Stimulated activated CD8-positive, alpha-beta memory T cell treated with anti-CD3 and anti-CD28 coated beads, Interleukin-7, amount 100 ng/mL, for 24 hours (primary cell): ENCODE results near the gene PIP5K1B.

ENCODE experiments used
- DNase-seq: peaks from one replicate; pipeline ENCODE4 v3.0.0-alpha.2; 2020; ENCODE audit warnings: low read depth

The PIP5K1B gene

GRCh38 chr9:68707801-68708488 lies 2.9 kb downstream of the PIP5K1B start:
- no peak for DNase-seq

GRCh38 chr9:68708513-68708912 lies 3.5 kb downstream of the PIP5K1B start:
- DNase-seq: no peak

DNA sequence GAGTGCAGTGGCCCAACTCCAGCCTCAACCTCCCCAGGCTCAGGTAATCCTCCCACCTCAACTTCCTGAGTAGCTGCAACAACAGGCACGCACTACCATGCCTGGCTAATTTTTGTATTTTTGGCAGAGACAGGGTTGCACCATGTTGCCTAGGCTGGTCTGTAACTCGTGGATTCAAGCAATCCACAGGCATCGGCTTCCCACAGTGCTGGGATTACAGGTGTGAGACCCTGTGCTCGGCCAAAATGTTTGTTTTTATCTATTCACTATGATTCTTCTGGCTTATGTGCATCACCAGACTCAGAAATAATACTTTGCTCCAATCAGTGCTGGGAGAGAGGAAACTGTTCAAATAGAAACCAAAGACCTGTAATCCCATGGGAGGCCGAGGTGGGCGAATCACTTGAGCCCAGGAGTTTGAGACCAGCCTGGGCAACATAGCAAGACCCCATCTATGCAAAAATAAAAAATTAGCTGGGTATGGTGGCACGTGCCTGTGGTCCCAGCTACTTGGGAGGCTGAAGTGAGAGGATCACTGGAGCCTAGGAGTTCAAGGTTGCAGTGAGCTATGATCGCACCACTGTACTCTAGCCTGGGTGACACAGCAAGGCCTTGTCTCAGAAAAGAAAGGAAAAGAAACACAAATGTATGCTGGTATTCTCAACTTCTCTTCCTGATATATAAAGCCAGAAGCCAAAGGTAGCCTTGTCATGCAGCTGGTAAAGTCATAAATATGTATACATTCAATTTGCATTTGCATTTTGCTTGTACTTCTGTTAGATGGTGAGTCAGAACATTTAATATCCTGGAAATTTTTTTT lies 4.5 kb downstream of the PIP5K1B start:
- no peak for DNase-seq

DNA sequence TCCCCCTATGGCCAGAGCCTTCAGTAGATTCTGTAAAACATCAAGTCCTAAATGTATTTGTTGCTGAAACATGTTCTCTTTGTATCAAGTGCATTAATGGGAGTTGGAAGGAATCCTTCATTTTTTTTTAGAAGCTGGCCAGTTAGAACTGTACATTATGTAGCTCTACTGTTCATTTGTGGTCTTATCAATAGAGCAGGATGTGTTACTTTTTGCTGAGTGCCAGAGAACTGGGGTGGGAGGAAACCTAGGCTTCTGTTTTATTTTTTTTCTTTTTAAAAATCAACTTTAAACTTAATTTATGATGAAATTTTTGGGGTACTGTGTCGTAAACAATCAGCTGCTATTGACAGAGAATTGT lies 5.1 kb downstream of the PIP5K1B start:
- no peak for DNase-seq

DNA sequence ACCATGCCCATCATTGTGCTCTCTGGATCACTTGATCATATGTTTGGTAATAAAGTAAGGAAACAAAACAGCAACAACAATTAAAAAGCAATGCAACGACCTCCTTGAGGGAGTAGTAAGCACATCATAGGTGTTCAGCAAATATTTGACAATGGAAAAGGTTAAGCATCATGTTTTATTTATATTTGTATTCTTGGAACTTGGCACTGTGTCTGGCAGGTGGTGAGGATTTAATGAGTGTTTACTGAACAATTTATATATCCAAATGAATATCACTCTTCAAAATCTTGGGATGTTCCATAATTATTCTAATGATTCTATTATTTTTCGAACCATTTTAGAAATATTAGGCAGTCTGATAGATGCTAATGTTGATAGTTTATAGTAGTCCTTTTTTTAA lies 6.2 kb downstream of the PIP5K1B start:
- no peak for DNase-seq

GRCh38 chr9:68711932-68712331 lies 6.9 kb downstream of the PIP5K1B start:
- DNase-seq: no peak

DNA sequence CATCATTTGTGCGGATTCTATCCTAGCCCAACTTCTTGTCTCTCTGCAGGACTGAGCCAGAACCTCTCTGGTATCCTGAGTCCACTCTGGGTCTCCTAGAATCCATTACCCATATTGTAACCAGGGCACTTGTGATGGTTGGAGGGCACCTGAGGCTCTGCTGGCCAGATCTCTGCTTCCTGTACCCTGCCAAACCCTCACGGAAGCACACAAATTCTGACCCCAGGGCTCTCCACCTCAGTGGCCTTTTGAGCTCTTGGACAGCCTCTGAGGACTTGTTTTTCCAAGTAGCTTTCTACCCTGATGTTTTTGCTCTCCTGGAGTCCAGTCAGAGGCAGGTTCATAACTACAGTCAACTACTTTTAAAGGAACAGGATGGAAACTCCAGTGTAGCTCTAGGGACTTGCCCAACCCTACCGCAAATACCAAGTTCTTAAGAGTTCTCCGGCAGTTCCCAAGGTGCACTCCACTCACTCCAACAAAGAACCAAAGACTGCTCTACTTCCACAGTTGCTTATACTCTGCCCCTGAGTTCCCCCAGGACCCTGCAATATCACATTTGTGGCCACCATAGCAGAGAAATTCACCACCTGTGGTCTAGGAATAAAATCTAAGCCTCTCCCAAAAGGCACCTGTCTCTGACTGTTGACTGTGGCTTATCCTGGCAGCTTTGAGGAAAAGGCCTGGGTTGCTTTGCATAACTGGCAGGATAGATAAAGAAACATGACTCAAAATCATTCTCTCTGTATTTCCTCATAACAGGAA lies 9.6 kb downstream of the PIP5K1B start:
- no peak for DNase-seq

DNA sequence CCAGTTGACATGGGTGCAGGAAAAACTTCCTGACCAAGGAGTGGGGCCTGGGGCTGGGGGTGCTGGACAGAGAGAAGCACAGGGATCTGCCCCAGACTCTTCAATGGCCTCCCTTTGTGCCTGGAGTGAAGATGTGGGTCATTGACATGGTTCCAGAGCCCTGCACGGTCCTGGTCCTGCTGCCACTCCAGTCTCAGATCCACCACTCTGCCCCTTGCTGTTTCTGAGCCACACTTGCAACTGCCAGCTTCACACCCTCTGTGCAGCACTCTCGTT lies 10.1 kb downstream of the PIP5K1B start:
- DNase-seq: no peak

- no peak for DNase-seq
These were observed 12.8 kb downstream of the PIP5K1B start for GRCh38 chr9:68717552-68718443.

DNA sequence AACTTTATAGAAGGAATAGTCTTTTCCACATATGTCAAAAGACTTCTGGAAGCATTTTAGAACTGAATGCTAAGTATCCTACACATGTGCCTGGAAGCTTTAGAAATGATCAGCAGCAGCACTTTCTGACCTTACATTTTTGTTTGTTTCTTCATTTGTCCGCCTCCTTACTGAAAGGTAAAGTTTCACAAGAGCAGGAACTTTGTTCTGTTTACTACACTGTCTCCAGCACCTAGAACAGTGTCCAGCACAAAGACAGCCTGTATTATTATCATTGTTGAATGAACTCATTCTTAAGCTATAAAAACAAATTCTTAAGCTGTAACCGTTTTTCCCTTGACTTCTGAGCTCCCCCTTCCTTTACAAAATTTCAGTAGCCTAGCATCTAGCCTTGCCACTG lies 14.8 kb downstream of the PIP5K1B start:
- no peak for DNase-seq

DNA sequence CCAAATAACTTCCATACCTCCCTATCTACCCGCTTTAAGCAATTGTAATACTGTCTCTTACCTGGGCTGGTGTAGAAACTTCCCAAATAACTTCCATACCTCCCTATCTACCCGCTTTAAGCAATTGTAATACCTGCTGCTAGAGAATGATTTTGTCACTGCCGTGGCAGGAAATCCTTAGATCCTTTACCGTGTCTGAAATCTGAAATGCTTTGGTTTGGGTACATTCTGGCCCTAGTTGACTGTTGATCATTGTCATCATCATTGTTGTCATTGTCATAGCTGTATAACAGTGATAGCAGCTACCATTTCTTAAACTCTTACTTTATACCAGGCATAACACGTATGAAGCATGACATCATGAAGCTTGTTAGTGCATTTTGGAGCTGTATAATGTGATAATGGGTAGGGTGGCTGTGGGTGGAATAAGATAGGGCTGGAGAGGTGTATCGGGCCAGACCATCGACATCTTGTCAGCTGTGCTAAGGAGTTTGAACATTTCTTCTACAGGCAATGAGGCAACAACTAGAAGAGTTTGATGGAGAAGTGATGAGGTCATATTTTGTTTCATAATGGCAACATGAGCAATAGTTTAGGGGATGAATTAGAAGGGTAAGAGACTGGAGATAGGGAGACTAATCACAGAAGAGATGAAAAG lies 15.7 kb downstream of the PIP5K1B start:
- DNase-seq: no peak

GRCh38 chr9:68721666-68722330 lies 16.8 kb downstream of the PIP5K1B start:
- no peak for DNase-seq

GRCh38 chr9:68725070-68725469 lies 20.0 kb downstream of the PIP5K1B start:
- DNase-seq: no peak

- no peak for DNase-seq
These were observed 21.4 kb downstream of the PIP5K1B start for GRCh38 chr9:68726489-68726888.

DNA sequence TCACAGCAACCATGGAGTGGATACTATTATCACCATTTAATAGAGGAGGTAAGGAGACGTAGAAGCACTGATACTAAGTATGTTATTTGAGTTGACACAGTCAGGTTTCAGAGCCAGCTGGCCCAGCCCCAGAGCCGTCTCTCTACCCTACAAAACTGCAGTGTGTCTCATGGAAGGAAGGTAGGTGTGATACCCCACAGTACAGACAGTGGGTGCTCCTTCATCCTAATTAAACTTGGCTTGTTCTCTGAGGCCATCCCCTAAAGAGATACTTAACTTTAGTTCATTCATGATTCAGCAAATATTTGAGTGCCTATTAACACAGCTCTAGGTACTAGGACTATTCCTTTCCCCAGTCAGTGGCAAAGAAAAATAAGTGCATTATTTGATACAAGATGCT lies 22.6 kb downstream of the PIP5K1B start:
- no peak for DNase-seq

DNA sequence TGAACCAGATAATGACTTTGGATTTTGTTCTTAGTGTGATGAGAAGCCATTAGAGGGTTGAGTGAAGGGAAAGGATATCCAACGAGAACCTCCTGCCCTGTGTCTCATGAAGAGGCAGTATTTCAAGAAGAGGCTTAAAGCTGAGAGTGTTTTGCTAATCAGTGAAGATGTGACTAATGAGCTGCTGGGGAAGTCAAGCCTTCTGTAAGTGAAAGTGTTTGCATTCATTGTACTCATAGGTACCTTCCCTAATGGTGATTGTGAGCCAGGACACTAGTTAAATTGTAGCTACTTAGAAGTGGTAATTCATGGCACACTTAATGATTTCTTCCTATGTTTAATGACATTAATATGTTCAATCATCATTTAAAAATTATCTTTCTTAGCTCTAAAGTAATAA lies 23.7 kb downstream of the PIP5K1B start:
- DNase-seq: no peak

DNA sequence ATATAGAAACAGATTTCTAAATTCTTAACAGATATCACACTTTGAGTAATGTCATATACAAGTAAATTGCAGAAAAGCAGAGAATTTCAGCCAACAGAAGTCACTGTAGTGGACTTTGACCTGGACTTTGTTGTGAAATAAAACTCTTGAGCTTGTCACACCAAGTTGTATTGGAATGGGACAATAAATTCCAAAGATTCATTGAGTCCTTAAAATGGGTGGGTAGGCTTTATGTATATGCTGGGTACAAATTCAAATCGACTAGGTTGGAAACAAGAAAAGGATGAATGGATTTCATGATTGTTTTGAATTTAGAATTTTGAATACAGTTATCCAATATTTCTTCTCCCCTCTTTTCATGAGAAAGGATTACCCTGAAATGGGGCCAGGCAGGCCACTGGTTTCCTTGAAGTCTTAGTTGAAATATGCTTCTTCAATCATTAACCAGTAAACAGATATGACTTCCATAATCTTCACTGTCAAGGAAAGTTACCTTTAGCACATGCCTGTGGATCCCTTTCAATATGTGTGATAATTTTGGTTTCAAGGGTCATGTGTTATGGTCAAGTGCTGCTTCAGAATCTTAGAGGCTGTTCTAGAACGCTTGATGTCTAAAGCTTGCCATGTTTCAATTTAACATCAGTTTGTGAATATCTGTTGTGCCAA lies 25.7 kb downstream of the PIP5K1B start:
- DNase-seq: no peak

DNA sequence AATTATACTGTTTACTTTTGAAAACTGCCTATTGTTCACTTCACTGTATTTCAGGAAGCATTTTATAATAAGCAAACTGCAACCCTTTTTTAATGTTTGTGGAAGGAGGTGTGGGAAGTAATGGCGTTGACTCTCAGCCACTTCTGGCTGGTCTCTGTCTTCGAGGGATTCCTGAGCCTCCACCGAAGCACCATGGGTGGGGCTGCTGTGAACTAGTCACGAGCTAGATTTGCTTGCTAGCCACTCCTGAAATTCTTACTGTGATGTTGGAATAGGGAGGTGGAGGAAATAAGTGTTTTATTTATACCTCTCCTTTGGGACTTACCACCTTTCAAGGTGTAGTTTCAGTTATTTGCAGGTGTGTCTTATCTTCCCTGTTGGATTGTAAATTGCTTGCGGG lies 26.8 kb downstream of the PIP5K1B start:
- no peak for DNase-seq

- DNase-seq: no peak
These were observed 27.5 kb downstream of the PIP5K1B start for GRCh38 chr9:68732405-68733020.

- no peak for DNase-seq
These were observed 28.0 kb downstream of the PIP5K1B start for GRCh38 chr9:68733021-68733405.
